Fibroblast of lung (primary cell): Measurements from ENCODE around the gene PLB1. TPM values are rescaled to one million over a fixed set of nuclear protein-coding genes. Genes with fewer than 3 reads are reported as not detected.

Experiments used
- DNase-seq, 2 donors: peaks; one replicate each; pipeline versions ENCODE4 v3.0.0 to v3.0.0-alpha.2; 2010; ENCODE audit warnings: low read depth in 2 of 2
- H2AFZ ChIP-seq: 2 replicates; pipeline ENCODE4 v1.5.1; 2012; ENCODE audit warnings: low read length, control low read depth, inconsistent platforms
- H3K27ac ChIP-seq: 2 replicates; pipeline ENCODE4 v1.5.1; 2011; ENCODE audit warnings: low read length, control low read depth; ENCODE audit not compliant: insufficient read depth
- H3K27me3 ChIP-seq: 2 replicates; pipeline ENCODE4 v1.5.1; 2011; ENCODE audit warnings: mild to moderate bottlenecking, low read length; ENCODE audit not compliant: control insufficient read depth, insufficient read depth
- H3K36me3 ChIP-seq: 2 replicates; pipeline ENCODE4 v1.5.1; 2011; ENCODE audit warnings: low read length; ENCODE audit not compliant: control insufficient read depth, insufficient read depth
- H3K4me1 ChIP-seq: 2 replicates; pipeline ENCODE4 v1.5.1; 2011; ENCODE audit warnings: low read length; ENCODE audit not compliant: control insufficient read depth, insufficient read depth; ENCODE audit errors: extremely low read depth
- H3K4me2 ChIP-seq: 2 replicates; pipeline ENCODE4 v1.5.1; 2011; ENCODE audit warnings: low read length, control low read depth; ENCODE audit not compliant: insufficient read depth; ENCODE audit errors: extremely low read depth
- H3K4me3 ChIP-seq, 4 experiments: fragments of 200-600 bp in 1 of 4; sonication (generic) in 1 of 4; replicated peaks in 1 of 4; 2 replicates each; pipeline ENCODE4 v1.5.1; 2011 to 2016; ENCODE audit warnings: low read length in 4 of 4, low read depth in 3 of 4, mild to moderate bottlenecking in 3 of 4, control low read depth in 2 of 4, inconsistent platforms in 1 of 4, mixed read lengths in 1 of 4; ENCODE audit not compliant: insufficient read depth in 1 of 4; ENCODE audit errors: control extremely low read depth in 1 of 4
- H3K79me2 ChIP-seq: 2 replicates; pipeline ENCODE4 v1.5.1; 2012; ENCODE audit warnings: mild to moderate bottlenecking, low read length, inconsistent platforms; ENCODE audit not compliant: control insufficient read depth, insufficient read depth
- H3K9ac ChIP-seq: 2 replicates; pipeline ENCODE4 v1.5.1; 2011; ENCODE audit warnings: mild to moderate bottlenecking, low read length, control low read depth; ENCODE audit not compliant: insufficient read depth
- H3K9me3 ChIP-seq: 2 replicates; pipeline ENCODE4 v1.5.1; 2012; ENCODE audit warnings: low read depth, low read length; ENCODE audit not compliant: control insufficient read depth, insufficient read depth
- H4K20me1 ChIP-seq: 2 replicates; pipeline ENCODE4 v1.5.1; 2011; ENCODE audit warnings: low read length; ENCODE audit not compliant: control insufficient read depth, insufficient read depth; ENCODE audit errors: extremely low read depth
- CTCF ChIP-seq, 2 donors: IDR thresholded peaks in 1 of 2; conservative IDR thresholded peaks in 1 of 2; 1 replicate in 1 of 2; 2 replicates in 1 of 2; pipeline ENCODE4 v1.5.1; 2011 to 2012; ENCODE audit warnings: low read length in 2 of 2, control low read depth in 1 of 2, inconsistent platforms in 1 of 2, low read depth in 1 of 2, mild to moderate bottlenecking in 1 of 2
- EZH2 ChIP-seq: IDR thresholded peaks from 2 replicates; pipeline ENCODE4 v1.5.1; 2012; ENCODE audit warnings: low read length, control low read depth, mild to moderate bottlenecking; ENCODE audit errors: missing control alignments
- polyA plus RNA-seq, 2 donors: library from polyadenylated mRNA; depleted of rRNA in 1 of 2; stranded (reverse) in 1 of 2; unstranded in 1 of 2; fragments of >200 nt; gene quantifications; 2 replicates each; pipeline ENCODE4 v1.2.1, GENCODE V29; 2011 to 2012; ENCODE audit warnings: missing spikeins in 1 of 2
- total RNA-seq: library from RNA; depleted of rRNA; stranded (reverse); fragments of >200 nt; gene quantifications from 2 replicates; pipeline ENCODE4 v1.2.1, GENCODE V29; 2014

PLB1 gene
- total and polyA plus RNA-seq, 2 donors (not counting 1 experiment from before 2014, with no cell fraction given), result 0.70 to 1.8 TPM

GRCh38 chr2:28594000-28594331 lies 98.1 kb downstream of the PLB1 start:
- DNase-seq, result no peak
- no peaks in the 10 kb centered on the region for H3K9me3 ChIP-seq
- no peaks in the 10 kb centered on the region for H3K27me3 ChIP-seq
- peaks cover 6% of the 10 kb centered on the region for H3K4me1 ChIP-seq
- H3K36me3 ChIP-seq, result no peaks in the 10 kb centered on the region
- H3K4me3 ChIP-seq, result no peak overlapping the region
- no peak overlapping the region for H3K27ac ChIP-seq
- peak overlapping the region; percentile 19 for H3K4me2 ChIP-seq
- no peak for TF ChIP-seq EZH2
- TF ChIP-seq CTCF (conservative IDR thresholded peaks at IDR 0.05 in 1 of 2, IDR thresholded peaks at IDR 0.05 in 1 of 2; ENCODE audit: low read depth in 1 of 2, low read length in 2 of 2), result no peak
- no peaks in the 10 kb centered on the region for H3K79me2 ChIP-seq
- H2AFZ ChIP-seq, result peak overlapping the region; percentile 48
- H3K9ac ChIP-seq, result no peak overlapping the region
- H4K20me1 ChIP-seq, result no peaks in the 10 kb centered on the region

- peak; percentile 80 to 83 for DNase-seq
- H3K27me3 ChIP-seq, result no peaks in the 10 kb centered on the region
- no peaks in the 10 kb centered on the region for H3K79me2 ChIP-seq
- no peaks in the 10 kb centered on the region for H3K9me3 ChIP-seq
- no peaks in the 10 kb centered on the region for H4K20me1 ChIP-seq
- peak overlapping the region; percentile 79 for H2AFZ ChIP-seq
- H3K4me2 ChIP-seq, result peak overlapping the region; percentile 19
- TF ChIP-seq CTCF (conservative IDR thresholded peaks at IDR 0.05 in 1 of 2, IDR thresholded peaks at IDR 0.05 in 1 of 2; ENCODE audit: low read depth in 1 of 2, low read length in 2 of 2) (peak; percentile 69 to 75), EZH2 (no peak)
- peaks cover 6% of the 10 kb centered on the region for H3K4me1 ChIP-seq
- H3K36me3 ChIP-seq, result no peaks in the 10 kb centered on the region
- no peak overlapping the region for H3K9ac ChIP-seq
- H3K27ac ChIP-seq, result no peak overlapping the region
- no peak overlapping the region for H3K4me3 ChIP-seq
These were observed 98.7 kb downstream of the PLB1 start for GRCh38 chr2:28594332-28595108.

GRCh38 chr2:28595323-28595722 lies 99.5 kb downstream of the PLB1 start:
- no peaks in the 10 kb centered on the region for H3K79me2 ChIP-seq
- no peaks in the 10 kb centered on the region for H3K9me3 ChIP-seq
- H4K20me1 ChIP-seq, result no peaks in the 10 kb centered on the region
- DNase-seq, result no peak
- no peak for TF ChIP-seq CTCF (conservative IDR thresholded peaks at IDR 0.05 in 1 of 2, IDR thresholded peaks at IDR 0.05 in 1 of 2; ENCODE audit: low read depth in 1 of 2, low read length in 2 of 2)
- no peak for TF ChIP-seq EZH2
- H3K36me3 ChIP-seq, result no peaks in the 10 kb centered on the region
- H3K27me3 ChIP-seq, result no peaks in the 10 kb centered on the region
- peaks cover 6% of the 10 kb centered on the region for H3K4me1 ChIP-seq
- no peak overlapping the region for H2AFZ ChIP-seq
- H3K9ac ChIP-seq, result no peak overlapping the region
- no peak overlapping the region for H3K4me3 ChIP-seq
- no peak overlapping the region for H3K4me2 ChIP-seq
- H3K27ac ChIP-seq, result no peak overlapping the region
